Skeletal muscle satellite cell (primary cell): ENCODE results near the gene MAP4K3. TPM values are rescaled to one million over a fixed set of nuclear protein-coding genes. Genes with fewer than 3 reads are reported as not detected.
A peak's percentile ranks its signal among the peaks of the same experiment; 100 is the strongest.

Experiments used
- H3K27me3 ChIP-seq: 2 replicates; pipeline ENCODE4 v1.7.0; 2013; ENCODE audit warnings: low read length; ENCODE audit not compliant: control insufficient read depth, insufficient read depth
- H3K36me3 ChIP-seq: 2 replicates; pipeline ENCODE4 v1.7.0; 2013; ENCODE audit warnings: mild to moderate bottlenecking, control low read depth, low read length; ENCODE audit not compliant: insufficient read depth
- H3K4me1 ChIP-seq: 2 replicates; pipeline ENCODE4 v1.7.0; 2013; ENCODE audit warnings: low read length; ENCODE audit not compliant: control insufficient read depth, insufficient read depth
- H3K4me2 ChIP-seq: 2 replicates; pipeline ENCODE4 v1.7.0; 2013; ENCODE audit warnings: mild to moderate bottlenecking, low read length
- H3K4me3 ChIP-seq: 2 replicates; pipeline ENCODE4 v1.7.0; 2013; ENCODE audit warnings: low read length
- H3K9ac ChIP-seq: 2 replicates; pipeline ENCODE4 v1.7.0; 2013; ENCODE audit warnings: mild to moderate bottlenecking, low read depth, low read length, moderate library complexity
- H3K9me3 ChIP-seq: replicated peaks from 2 replicates; pipeline ENCODE4 v1.7.0; 2013; ENCODE audit warnings: mild to moderate bottlenecking, control low read depth, low read length
- total RNA-seq: library from RNA; depleted of rRNA; stranded (reverse); fragments of >200 nt; gene quantifications from 2 replicates; pipeline ENCODE4 v1.2.3, GENCODE V29; 2012; rRNA removed

The MAP4K3 gene
- total RNA-seq = 41.3 and 61.9 TPM in 2 replicates

DNA sequence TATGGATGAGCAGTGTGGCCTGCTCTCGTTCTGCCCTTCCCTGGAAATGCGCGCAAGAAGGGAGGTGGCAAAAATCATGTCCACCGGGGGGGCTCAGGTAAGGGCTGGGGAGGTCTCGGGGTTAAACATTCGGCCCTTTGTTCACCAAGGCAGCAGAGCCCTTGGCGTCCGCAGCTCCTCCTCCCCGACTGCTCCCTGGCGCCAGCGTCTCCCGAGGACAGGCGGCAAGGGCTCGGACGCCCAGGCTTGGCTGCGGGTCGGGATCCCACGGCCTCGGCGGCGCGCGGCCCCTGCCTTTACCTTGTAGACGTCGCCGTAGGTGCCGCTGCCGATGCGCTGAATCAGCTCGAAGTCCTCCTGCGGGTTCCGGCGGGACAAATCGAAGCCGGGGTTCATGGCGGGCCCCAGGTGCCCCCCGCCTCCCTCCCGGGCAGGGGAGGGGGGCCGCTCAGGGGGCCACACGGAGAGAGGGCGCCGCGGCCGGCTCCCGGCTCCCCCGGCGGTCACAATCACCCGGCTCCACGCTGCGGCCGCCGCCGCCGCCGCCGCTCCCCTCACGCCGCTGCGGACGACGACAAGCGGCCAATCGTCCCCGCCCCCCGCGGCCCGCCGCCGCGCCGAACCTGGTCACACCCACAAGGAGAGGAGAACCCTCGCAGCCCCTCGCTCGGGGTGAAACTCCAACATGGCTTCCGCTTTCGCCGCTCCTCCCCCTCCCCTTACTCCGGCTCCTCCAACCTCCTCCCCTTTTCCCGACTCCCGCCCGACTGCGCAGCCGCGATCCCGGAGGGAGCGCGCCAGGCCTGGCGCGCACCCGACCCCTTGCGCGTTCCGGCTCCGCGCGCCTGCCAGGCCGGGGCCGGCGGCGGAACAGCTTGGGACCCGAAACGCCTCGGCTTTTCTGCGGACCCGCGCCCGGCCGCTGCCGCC lies at the start of gene MAP4K3:
TSS of gene MAP4K3 (minus strand) at position 694 of the 930 bp plus-strand sequence. CDS start at position 396, 298 bp downstream.
- H3K36me3 ChIP-seq = no peaks in the 10 kb centered on the region
- H3K9ac ChIP-seq = peak within 1 kb of the TSS; percentile 96
- H3K27me3 ChIP-seq = no peaks in the 10 kb centered on the region
- peak within 1 kb of the TSS; percentile 99 for H3K4me3 ChIP-seq
- H3K9me3 ChIP-seq = no peaks in the 10 kb centered on the region
- H3K4me2 ChIP-seq = peak within 1 kb of the TSS; percentile 86
- peaks cover 57% of the 10 kb centered on the region for H3K4me1 ChIP-seq

DNA sequence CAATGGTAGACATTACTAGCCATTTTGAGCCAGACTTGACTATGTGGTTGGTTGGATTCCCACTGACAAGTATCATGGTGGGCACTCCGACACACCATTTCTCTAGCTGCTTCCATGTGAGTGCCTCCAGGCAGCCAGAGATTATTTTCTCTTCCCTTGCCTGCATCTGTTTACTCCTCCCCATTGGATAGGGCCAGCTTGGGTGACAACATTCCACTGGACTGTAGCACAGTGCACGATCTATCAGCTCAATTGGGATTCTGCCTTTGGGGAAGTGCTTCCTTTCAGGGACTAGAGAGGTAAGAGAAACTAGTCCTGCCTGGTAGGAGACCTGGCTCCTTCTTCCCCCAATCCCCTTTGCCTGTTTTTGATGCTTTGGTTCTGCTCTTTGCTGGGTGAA lies 49.0 kb upstream of the MAP4K3 start:
- no peak overlapping the region for H3K4me3 ChIP-seq
- H3K27me3 ChIP-seq = no peaks in the 10 kb centered on the region
- no peaks in the 10 kb centered on the region for H3K36me3 ChIP-seq
- no peaks in the 10 kb centered on the region for H3K9me3 ChIP-seq
- no peak overlapping the region for H3K9ac ChIP-seq
- peaks cover 32% of the 10 kb centered on the region for H3K4me1 ChIP-seq
- no peak overlapping the region for H3K4me2 ChIP-seq

GRCh38 chr2:39484620-39485495 lies 47.8 kb upstream of the MAP4K3 start:
- Histone ChIP-seq H3K36me3 (no peaks in the 10 kb centered on the region), H3K27me3 (no peaks in the 10 kb centered on the region), H3K4me1 (peaks cover 32% of the 10 kb centered on the region), H3K4me2 (no peak overlapping the region), H3K9ac (no peak overlapping the region), H3K4me3 (no peak overlapping the region), H3K9me3 (no peaks in the 10 kb centered on the region)

- Histone ChIP-seq H3K4me3 (no peak overlapping the region), H3K9me3 (no peaks in the 10 kb centered on the region), H3K9ac (no peak overlapping the region), H3K4me1 (peaks cover 32% of the 10 kb centered on the region), H3K27me3 (no peaks in the 10 kb centered on the region), H3K4me2 (no peak overlapping the region), H3K36me3 (no peaks in the 10 kb centered on the region)
These were observed 47.1 kb upstream of the MAP4K3 start for GRCh38 chr2:39484206-39484605.

DNA sequence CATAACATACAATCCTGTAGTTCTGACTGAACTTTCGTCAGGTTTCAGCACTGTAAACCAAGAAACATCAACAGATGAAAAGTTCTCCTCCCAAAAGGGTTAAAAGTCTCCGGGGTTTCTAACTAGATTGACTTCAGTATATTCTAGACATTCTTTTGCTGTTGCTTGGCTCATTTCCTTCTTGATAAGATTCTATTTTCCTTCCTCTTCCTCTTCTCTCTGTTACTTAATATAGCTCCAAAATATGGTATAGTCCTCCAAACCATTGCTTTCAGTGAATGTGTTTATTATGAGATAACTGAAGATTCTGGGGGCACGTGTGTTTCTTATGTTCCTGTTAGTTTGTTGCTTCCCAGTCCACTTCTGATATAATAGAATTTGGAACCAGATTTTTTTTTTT lies 46.4 kb upstream of the MAP4K3 start:
- Histone ChIP-seq H3K9me3 (no peaks in the 10 kb centered on the region), H3K27me3 (no peaks in the 10 kb centered on the region)

GRCh38 chr2:39481611-39482010 lies 44.5 kb upstream of the MAP4K3 start:
- H3K9me3 ChIP-seq = no peaks in the 10 kb centered on the region
- peaks cover 15% of the 10 kb centered on the region for H3K4me1 ChIP-seq
- H3K9ac ChIP-seq = no peak overlapping the region
- no peaks in the 10 kb centered on the region for H3K36me3 ChIP-seq
- peak overlapping the region; percentile 65 for H3K4me2 ChIP-seq
- no peak overlapping the region for H3K4me3 ChIP-seq
- H3K27me3 ChIP-seq = no peaks in the 10 kb centered on the region

More for the DNA sequence above, 46.4 kb upstream of the MAP4K3 start:
- Histone ChIP-seq H3K4me3 (no peak overlapping the region), H3K9ac (no peak overlapping the region), H3K4me2 (no peak overlapping the region), H3K4me1 (peaks cover 29% of the 10 kb centered on the region), H3K36me3 (no peaks in the 10 kb centered on the region)

- Histone ChIP-seq H3K36me3 (no peaks in the 10 kb centered on the region), H3K4me2 (no peak overlapping the region), H3K27me3 (no peaks in the 10 kb centered on the region), H3K9ac (no peak overlapping the region), H3K4me1 (peaks cover 15% of the 10 kb centered on the region), H3K9me3 (no peaks in the 10 kb centered on the region), H3K4me3 (no peak overlapping the region)
These were observed 42.6 kb upstream of the MAP4K3 start for GRCh38 chr2:39479696-39480095.

DNA sequence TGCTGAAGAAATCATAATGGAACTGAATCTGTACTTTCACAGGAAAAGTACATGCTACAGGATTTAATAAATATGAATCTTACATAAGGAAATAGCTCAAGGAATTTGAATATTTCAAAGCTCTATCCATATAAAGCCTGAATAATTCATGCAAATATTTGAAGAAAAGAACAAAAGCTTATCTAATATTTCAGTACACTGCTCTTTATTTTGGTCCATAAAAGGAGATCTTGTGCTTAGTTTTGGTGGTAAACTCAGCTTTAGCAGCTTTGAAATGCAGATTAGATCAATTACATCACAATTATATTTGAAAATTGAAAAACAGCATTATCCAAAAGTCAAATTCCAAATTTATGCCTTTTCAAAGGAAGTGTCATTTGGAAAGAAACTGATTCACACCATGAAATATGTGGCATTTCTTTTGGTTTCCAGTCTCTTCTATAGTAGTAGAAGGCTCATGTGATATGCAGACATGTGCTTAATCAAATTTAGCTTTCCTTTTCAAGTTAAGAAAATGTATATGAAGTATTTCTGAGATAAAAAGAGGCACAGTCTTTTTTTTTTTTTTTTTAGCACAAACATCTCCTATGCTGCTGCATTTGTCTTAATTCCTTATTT lies 42.1 kb upstream of the MAP4K3 start:
- H3K9me3 ChIP-seq = no peaks in the 10 kb centered on the region

DNA sequence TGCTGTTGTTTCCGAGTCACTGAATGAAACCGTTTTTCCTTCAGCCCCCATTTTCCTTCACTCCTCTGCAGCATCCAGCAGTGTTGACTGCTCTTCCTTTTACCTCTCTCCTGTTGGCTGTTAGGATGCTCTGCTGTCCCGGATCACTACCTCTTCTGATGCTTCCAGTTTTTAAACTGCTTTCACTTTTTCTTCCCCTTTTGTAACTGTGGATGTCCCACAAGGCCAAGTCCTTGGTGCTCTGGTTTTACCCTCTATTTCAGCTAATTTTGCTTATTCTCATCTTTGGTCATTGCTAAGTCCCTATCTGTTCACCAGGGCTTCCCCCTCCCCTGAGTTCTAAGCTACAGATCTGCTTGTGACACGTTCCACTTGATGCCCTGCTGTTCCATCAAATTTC lies 39.4 kb upstream of the MAP4K3 start:
- H3K4me1 ChIP-seq = peaks cover 4% of the 10 kb centered on the region
- no peaks in the 10 kb centered on the region for H3K27me3 ChIP-seq
- H3K4me3 ChIP-seq = no peak overlapping the region
- no peaks in the 10 kb centered on the region for H3K36me3 ChIP-seq
- H3K4me2 ChIP-seq = no peak overlapping the region
- no peaks in the 10 kb centered on the region for H3K9me3 ChIP-seq
- H3K9ac ChIP-seq = no peak overlapping the region

More for the DNA sequence above, 42.1 kb upstream of the MAP4K3 start:
- Histone ChIP-seq H3K27me3 (no peaks in the 10 kb centered on the region), H3K4me1 (peaks cover 15% of the 10 kb centered on the region), H3K4me2 (no peak overlapping the region), H3K4me3 (no peak overlapping the region), H3K36me3 (no peaks in the 10 kb centered on the region), H3K9ac (no peak overlapping the region)

DNA sequence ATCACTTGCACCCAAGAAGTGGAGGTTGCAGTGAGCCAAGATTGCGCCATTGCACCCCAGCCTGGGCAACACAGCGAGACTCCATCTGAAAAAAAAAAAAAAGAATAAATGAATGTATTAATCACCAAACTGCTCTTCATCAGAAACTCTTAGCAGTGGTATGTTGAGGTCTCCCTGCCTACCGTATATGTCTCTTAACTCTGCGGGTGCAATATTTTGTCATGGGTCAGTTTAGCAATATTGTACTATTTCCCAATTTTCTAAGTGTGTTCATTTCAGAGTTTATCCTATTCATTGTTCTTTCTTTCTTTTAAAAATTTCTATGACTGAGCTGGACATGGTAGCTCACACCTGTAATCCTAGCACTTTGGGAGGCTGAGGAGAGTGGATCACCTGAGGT lies 37.9 kb upstream of the MAP4K3 start:
- Histone ChIP-seq H3K4me2 (no peak overlapping the region), H3K36me3 (no peaks in the 10 kb centered on the region), H3K9me3 (no peaks in the 10 kb centered on the region), H3K27me3 (no peaks in the 10 kb centered on the region), H3K4me3 (no peak overlapping the region), H3K4me1 (peaks cover 7% of the 10 kb centered on the region), H3K9ac (no peak overlapping the region)

DNA sequence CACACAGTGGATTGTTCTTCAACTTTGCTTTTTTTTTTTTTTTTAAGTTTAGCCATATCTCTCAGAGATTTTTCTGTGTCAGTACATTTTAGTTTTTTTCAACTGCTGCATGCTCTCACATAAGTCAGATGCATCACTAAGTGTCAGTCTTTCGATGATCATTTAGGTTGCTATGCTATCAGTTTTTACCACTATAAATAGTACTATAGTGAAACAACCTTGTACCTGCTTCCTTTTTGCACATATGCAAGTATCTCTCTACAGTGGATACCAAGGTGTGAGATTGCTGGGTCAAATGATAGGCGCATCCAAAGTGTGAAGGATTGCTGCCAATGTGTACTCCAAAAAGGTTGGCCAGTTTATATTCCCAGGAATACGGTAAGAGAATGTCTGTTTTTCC lies 33.5 kb upstream of the MAP4K3 start:
- no peak overlapping the region for H3K4me2 ChIP-seq
- no peaks in the 10 kb centered on the region for H3K9me3 ChIP-seq
- H3K4me1 ChIP-seq = peaks cover 36% of the 10 kb centered on the region
- H3K36me3 ChIP-seq = no peaks in the 10 kb centered on the region
- no peak overlapping the region for H3K4me3 ChIP-seq
- no peaks in the 10 kb centered on the region for H3K27me3 ChIP-seq
- H3K9ac ChIP-seq = no peak overlapping the region
